Vagina (tissue), 2 donors: ENCODE data around the gene ZDHHC21.

Source experiments
- CTCF ChIP-seq, 3 experiments: fragments of 450-650 bp in 2 of 3; fragments of 200-600 bp in 1 of 3; sonication (generic) in 1 of 3; IDR thresholded peaks; one replicate each; pipeline ENCODE4 v1.5.1; 2017 to 2019; ENCODE audit warnings: antibody characterized with exemption in 3 of 3, mild to moderate bottlenecking in 2 of 3, moderate library complexity in 2 of 3
- POLR2A ChIP-seq, 2 donors: fragments of 450-650 bp; IDR thresholded peaks; one replicate each; pipeline ENCODE4 v1.6.1; 2017; ENCODE audit warnings: antibody characterized with exemption in 2 of 2, mild to moderate bottlenecking in 2 of 2, moderate library complexity in 2 of 2

GRCh38 chr9:14574173-14574572 is 119.1 kb downstream of the ZDHHC21 start:
- no peak for TF ChIP-seq POLR2A (IDR thresholded peaks at IDR 0.05)
- TF ChIP-seq CTCF (IDR thresholded peaks at IDR 0.05): no peak
